HG02588 (cell line): ENCODE data around the gene SYF2.
"Not testable (repeated sequence)": the region's sequence is repeated elsewhere in the genome, so short reads cannot be mapped to it uniquely, and the experiment has no call there.

ENCODE experiments used
- ATAC-seq: cut with Tn5 transposase; IDR thresholded peaks from one replicate; pipeline ENCODE4 v1.9.1; 2021; ENCODE audit warnings: mild to moderate bottlenecking, moderate library complexity; ENCODE audit not compliant: unreplicated experiment

Gene SYF2

DNA sequence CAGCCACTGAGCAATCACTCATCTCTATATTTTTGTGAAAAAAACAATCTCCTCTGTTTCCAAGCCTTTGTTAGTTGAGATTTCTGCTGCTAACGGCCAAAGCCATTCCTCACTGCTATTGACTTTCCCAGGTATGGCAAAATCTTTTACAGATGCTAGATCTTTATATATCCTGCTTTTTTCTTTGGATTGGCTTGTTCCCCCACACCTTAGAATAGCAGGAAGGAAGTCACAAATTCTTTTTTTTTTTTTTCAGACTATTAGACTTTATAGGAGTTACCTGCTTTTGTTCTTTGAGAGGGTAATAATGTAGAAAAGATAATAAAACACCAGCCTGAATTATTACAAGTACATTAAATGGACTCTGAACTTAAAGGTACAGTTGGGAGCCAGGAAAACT, 24.2 kb downstream of the SYF2 start:
- no peak for ATAC-seq

DNA sequence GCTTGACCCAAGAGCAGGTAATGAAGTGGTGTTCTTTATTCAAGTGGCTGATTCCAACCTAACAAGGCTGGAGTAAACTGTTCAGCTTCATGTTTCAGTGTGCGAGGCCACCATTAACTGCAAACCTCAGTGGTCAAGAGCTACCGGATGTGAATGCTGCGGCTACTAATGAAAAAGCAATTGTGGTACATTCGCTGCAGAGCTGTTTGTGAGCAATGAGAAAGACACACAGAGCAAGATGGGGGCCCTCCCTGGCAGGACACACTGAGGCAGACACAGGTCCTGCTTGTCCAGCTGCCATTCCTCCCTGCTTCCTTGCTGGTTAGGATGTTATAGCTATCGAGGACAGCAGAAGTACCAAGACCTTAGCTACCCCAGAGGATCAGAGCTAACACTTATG, 26.1 kb downstream of the SYF2 start:
- ATAC-seq: no peak

DNA sequence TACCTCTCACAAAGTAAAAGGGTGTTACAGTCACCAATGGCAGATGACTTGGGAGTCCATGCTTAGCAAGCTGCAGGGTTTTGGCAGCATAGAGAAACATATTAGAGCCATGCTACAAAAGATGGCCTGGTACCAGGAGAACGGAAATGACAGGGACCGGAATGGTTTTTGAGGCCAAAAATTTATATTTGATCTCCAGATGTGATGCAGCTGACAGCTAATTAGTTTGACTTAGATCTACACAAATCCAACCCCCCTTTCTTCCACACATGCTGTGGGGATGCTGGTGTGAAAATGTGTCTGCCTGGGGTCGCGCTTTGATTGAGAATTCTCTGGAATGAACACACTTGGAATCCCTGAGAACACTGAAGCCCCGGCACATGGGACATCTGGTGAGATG, 26.5 kb downstream of the SYF2 start:
- ATAC-seq: no peak

DNA sequence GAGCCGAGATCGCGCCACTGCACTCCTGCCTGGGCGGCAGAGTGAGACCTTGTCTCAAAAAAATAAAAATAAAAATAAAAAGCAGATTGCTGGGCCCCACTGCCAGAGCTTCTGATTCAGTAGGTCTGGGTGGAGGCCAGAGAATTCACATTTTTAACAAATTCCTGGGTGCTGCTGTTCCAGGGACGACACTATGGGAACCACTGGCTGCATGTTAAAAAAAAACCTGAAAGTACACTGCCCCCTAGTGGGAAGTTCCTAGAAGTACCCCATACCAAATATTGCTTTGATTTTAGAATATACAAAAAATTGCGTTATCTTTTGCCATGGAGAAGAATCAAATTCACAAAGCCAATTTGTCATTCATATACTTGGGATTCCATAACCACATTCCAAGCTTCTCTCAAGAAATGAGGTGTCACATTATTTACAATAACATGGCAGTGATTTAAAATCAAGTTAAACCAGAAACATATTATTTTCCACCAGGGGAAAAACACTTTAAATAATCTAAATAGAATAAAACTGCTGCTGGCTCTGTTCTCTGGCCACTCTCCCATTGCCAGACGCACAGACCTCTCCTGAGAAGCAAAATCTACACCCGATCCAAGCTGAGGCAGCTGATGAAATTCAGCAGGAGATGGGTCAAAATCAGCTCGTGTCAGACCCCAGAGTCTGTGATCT, 27.4 kb downstream of the SYF2 start:
- no peak for ATAC-seq

DNA sequence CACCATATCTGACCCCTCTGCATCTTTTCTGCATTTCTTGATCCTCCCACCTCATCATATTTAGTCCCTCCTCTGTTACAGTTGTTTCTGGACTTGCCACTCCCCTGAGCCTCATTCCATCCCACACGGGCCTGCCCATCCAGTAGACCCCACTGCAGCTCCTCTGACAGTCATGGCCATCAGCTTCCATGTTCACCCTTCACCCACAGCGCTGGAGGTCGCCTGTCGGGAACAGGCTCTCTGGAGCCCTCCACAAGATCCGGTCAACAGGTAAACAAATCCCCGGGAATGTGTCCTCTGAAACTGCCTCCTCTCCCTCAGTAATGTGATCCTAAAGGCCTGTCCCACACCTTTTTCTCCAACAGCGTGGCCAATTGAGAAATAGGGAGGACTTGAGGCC, 31.3 kb downstream of the SYF2 start:
- ATAC-seq: no peak

DNA sequence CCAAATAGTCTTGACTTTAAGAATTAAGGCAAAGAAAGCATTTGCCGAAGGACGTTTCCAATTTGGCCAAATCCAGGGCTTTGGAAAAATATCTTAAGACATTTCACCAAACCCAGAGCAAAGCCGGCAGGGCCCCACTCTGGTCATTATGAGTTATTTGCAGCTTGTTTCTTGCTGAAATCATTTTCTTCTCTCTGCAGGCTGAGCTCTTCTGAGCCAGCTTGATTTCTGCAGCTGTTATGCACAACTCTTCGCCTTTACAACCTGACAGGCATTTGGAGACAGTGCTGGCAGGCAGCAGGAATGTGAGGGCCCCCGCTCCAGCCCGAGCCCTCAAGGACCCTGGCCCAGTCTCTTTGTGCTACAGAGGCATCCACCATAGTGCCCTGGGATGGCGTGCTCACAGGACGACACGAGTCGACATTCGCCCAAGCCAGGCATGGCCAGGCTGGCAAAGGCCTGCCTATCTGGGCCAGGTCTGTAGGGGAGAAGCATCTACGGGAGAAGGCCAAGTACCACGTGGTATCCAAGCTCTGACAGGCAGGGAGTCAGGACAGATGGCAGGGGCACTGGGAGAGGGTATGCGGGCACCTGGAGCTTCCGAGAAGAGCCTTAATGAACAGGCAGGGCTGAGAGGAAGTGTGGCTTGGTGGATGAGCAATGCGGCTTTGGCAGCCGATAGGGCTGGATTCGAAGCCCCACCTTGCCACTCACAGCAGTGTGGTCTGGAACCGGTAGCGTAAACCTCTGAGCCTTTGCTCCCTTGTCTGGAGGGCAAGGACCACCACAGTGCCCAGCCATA, 32.3 kb downstream of the SYF2 start:
- ATAC-seq: no peak

DNA sequence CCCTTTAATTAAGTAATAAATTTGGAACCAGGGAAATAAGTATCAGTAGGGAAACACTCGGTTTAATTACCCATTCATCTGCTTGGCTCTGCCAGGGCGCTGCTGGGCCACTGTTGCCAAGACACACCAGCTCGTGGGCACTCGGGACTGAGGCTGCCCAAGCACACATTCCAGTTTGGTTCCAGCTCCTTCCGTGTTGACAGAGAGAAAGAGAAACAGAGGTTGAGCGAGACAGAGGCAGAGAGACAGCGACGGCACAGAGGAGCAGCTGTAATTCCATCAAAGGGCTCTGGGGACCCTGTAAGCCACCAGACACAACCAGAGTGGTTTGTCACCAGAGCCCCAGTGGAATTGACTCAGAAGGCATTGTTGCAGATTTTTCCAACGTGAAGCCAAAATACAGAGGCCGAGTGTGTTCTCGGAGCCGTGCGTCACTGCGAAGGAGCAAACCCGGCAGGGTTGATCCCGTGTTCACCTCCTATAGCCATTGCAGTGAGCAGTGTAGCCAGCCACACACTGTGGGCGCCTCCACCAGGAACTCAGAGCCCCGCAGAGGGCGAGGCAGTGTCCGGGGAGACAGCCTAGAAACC, 33.5 kb downstream of the SYF2 start:
- ATAC-seq: no peak

DNA sequence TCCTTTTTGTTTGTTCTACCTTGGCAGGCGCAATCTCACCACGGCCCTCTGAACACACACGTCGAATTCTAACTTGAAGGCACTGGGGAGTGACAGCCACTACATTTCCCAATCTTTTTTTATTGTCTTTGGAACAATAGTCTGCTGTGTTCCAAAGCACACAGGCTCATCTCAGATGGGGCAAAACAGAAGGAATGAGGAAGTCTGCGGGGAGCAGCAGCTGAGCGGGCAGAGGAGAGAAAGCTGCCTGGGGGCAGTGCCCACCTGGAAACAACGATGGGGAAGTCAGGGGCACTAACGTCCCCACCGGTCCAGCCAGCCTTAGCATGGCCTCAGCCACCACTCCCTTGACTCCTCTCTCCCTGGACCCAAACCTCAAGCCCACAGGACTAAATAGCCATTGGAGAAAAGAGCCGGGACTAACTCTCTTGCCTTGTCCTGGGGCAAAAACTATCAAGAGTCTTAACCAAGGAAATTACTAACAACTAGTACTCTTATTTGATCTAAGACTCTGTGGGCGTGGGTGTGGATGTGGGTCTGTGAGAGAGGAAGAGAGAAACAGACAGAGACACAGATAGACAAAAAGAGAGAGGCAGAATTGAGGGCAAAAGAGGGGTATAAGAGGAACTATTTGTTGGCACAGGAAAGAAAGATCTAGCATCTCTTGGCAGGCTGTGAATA, 34.2 kb downstream of the SYF2 start:
- no peak for ATAC-seq

DNA sequence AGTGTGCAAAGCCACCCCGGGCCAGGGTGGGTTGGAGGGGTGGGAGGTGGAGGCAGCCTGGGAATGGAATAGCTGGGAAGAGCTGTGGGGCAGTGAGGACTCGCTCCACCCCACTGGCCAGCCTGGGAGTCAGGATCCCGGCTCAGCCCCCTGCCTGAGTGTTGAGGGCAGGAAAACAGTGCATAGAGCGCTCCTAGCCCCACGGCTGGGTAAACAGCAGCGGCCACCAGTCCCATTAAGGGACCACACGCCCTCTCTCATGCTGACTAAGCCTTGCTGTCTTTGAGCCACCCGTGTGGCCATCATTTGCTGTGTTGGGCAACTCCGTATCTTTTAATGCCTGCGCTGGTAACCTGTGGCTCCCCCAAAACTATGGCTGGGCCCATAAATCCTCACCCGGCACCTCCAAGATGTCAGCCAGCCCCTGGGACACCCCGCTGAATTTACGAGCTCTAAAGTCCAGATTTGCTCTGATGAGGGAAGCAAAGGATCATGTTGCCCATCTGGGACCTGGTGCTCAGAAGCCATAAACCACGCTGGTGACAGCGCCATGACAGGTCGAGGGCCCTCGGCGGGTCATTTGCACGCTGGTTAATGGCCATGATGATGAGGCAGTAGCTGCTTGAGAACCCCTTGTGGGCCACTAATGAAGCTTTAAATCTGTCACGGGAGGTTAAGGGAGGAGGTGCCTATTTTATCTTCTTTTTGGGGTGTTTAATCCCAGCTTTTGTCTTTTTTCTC, 34.9 kb downstream of the SYF2 start:
- no peak for ATAC-seq

DNA sequence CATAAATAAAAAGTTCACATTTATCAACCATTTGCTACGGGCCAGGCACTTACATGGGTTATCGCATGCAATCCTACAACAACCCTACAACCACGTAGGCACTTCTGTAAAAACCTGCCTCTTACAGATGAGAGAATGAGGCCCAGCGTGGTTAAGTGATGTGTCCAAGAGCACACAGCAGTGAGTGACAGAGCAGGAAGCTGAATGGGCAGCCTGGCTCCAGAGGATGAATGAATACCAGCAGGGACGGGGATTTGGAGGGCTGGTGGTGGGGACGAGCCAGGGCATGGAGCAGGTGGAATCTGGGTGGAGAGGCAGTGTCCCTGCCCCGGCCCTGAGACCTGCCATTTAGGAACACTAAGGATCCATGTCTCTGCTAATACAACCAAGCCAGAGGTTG, 35.5 kb downstream of the SYF2 start:
- ATAC-seq: no peak

DNA sequence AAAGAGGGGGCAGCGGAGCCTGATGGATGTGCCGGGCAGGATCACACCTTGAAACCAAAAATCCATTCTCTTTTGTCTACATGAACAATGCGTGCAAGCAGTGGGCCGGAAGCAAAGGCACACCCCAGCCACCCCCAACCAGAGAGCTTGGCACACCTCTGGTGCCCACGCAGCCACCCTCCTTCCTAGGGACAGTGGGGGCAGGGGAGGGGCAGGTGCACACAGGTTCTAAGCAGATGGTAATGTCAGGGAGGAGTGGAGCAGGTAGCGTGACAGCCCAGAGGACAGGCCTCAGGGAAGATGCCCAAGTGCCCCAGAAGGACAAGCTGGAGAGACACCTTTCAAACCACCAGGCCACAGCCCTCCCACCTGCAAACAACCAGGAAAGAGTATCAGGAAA, 36.5 kb downstream of the SYF2 start:
- no peak for ATAC-seq

DNA sequence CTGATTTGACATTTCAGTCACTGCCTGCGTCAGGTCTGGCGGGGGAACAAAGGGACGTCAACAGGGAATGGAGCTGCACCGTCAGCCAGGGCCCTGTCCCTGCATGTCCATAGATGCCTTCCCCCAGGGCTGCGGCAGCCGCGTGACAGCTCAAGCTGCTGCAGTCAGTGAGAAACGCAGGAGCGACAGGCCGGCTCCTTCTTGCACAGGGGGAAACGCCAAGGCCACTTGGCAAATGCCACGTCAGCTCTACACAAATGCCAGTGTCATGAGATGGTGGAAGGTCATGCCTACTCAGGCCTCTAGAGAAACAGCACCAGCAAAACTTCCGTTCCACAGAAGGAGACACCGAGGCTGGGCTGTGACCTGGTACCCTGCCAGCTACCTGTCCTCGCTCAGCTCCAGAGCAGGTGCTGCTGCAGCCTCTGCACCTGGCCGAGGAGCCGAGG, 37.7 kb downstream of the SYF2 start:
- no peak for ATAC-seq

DNA sequence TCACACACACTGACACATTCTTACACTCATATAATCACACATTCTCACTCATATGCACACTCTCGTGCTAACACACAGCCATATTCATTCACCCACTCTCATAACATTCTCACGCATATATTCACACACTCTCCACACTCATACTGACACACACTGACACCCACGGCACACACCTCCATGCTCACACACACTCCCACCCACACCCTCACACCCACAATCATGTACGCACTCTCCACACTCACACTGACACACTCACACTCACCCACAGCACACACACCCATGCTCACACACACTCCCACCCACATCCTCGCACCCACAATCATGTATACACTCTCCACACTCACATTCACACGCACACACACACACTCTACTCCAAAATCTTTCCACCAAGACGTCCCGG, 38.2 kb downstream of the SYF2 start:
- no peak for ATAC-seq

DNA sequence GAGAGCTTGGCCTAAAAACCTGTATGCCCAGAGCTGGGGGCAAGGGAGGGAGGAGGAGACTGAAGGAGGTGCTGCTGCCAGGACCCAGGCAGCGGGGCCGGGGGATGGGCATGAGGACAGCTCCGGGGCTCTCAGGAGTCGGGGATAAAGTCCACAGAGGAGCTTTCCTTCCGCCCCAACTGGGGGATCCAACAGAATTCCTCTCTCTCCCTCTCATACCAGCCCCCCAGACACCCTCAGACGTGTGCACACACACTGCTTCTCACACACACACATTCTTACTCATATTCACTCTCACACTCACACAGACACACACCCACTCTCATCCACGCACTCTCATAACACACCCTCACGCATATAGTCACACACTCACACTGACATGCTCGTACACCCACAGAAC, 39.1 kb downstream of the SYF2 start:
- no peak for ATAC-seq

DNA sequence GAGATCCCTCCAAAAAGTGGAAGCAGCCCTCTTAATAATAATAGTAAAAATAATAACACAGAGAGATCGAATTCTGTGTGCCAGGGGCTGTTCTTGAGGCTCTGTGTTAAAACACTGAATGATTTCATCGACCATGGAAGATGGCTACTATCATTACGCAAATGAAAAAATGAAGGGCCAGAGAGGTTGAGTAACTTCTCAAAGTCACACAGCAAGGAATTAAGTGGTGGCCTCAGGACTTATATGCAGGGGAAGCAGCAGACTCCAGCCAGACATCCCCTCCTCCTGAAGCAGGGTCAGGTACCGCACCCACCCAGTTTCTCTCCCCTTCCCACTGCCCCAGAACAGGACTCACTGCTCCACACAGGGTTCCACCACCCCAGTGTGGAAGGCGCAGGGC, 40.1 kb downstream of the SYF2 start:
- no peak for ATAC-seq

DNA sequence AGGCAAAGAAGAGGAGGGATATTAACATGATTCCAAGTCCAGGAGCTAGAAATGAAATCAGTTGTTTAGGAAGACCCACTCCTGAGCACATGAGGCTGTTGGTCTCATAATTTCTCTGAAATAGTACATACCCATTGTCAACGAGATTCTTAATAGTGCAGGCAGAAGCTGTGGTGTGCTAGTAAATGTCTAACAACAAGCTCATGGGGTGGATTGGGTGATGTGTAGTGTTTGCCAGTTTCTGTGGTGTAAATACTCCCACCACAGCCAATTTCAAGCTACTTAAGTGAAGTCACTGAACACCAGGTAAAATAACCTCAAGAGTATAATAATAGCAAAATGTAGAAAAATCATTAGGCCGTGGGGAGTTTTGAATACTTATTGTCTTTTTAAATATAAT, 42.0 kb downstream of the SYF2 start:
- ATAC-seq: no peak

DNA sequence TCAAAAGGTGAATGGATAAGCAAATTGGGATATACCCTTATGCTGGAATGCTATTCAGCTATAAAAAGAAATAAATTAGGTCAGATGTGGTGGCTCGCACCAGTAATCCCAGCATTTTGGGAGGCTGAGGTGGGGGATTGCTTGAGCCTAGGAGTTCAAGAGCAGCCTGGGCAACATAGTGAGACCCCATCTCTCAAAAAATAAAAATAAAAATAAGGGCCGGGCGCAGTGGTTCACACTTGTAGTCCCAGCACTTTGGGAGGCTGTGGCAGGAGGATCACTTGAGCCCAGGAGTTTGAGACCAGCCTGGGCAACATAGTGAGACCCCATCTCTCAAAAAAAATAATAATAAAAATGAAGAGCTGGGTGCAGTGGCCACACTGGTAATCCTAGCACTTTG, 44.4 kb downstream of the SYF2 start:
- ATAC-seq: not testable (repeated sequence)

DNA sequence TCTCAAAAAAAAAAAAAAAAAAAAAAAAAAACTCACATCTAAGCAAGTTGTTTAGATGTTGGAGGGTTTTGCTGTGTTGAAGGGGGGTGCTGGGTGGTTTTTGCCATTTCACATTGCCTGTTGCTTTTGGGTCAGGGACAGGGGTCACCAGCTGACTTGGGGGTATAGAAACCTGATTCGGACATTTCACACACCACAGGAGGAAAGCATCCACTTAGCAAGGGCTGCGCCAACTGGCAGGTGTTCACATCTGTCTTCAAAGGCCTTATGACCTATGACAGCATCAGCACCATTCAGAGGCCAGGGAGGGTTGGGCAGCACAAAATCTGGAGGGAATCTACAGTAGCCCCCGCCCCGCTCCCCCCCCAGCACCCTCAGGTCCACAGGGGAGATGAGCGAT, 45.2 kb downstream of the SYF2 start:
- ATAC-seq: no peak

DNA sequence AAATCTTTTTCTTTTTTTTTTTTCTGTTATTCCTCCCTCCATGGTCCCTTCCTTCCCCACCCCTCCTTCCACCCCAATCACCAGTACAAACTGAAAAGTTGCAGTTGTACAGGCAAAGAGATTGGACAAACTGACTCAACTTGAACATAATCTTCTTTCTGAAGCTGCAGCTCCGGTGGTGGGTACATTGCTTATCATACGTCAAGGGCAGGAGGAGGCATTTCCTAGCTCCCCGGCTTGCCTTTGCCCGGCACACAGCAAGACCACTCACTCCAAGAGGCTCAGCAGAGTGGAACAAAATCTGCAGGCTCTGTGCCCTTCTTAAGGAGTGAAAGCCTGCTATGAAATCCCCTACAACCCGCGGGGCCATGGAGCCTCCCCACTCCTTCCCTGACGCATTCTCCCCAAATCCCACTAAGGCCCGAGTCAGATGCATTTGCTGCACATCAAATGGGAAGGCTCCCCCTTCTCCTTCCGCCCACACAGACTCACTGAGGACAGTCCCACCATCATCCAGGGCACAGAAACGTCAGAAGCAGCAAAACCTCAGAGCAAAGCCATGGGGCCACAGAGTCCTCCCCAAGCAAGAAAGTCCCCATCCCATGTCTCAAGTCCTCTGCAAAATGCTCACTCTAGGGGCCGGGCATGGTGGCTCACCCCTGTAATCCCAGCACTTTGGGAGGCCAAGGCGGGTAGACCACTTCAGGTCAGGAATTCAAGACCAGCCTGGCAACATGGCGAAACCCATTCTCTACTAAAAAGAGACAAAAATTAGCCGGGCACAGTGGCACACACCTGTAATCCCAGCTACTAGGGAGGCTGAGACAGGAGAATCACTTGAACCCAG, 45.9 kb downstream of the SYF2 start:
- no peak for ATAC-seq
